B cell (primary cell): ENCODE measurements around the gene TMEM120B. TPM values are rescaled to one million over a fixed set of nuclear protein-coding genes. Genes with fewer than 3 reads are reported as not detected.

Experiments
- ATAC-seq: fragments of 200-7000 bp; cut with Tn5 transposase; one replicate; pipeline ENCODE4 v1.10.0; 2021; ENCODE audit warnings: low read depth, mild to moderate bottlenecking, moderate number of reproducible peaks, moderate library complexity
- CTCF ChIA-PET: fragments of 350-600 bp; sonication (Branson Sonifier 250); formaldehyde crosslinking; loops from one replicate; lab custom pipeline; 2021; ENCODE audit warnings: antibody characterized with exemption, inconsistent platforms; lab: Charles Lee
- POLR2A ChIA-PET: fragments of 350-600 bp; sonication (Branson Sonifier 250); formaldehyde crosslinking; loops from one replicate; lab custom pipeline; 2021; ENCODE audit warnings: antibody characterized with exemption; lab: Charles Lee
- DNase-seq: peaks from one replicate; pipeline ENCODE4 v3.0.0; 2013
- H2AFZ ChIP-seq: 2 replicates; pipeline ENCODE4 v1.6.1; 2012; ENCODE audit warnings: mild to moderate bottlenecking, low read depth, low read length; ENCODE audit not compliant: insufficient read depth, poor library complexity, severe bottlenecking
- H3K27ac ChIP-seq, 2 donors: 1 replicate in 1 of 2; 2 replicates in 1 of 2; pipeline ENCODE4 v1.5.1; 2012 to 2013; ENCODE audit warnings: low read length in 2 of 2, mild to moderate bottlenecking in 2 of 2, moderate library complexity in 1 of 2
- H3K27me3 ChIP-seq, 4 experiments: fragments of 200-600 bp in 1 of 4; sonication (generic) in 1 of 4; replicated peaks in 1 of 4; 1 replicate in 2 of 4; 2 replicates in 2 of 4; pipeline versions ENCODE4 v1.6.1 to v1.7.0; 2013 to 2016; ENCODE audit warnings: low read length in 3 of 4, mild to moderate bottlenecking in 2 of 4, mixed read lengths in 1 of 4, moderate library complexity in 1 of 4; ENCODE audit not compliant: insufficient read depth in 4 of 4, control insufficient read depth in 3 of 4; ENCODE audit errors: control extremely low read depth in 1 of 4
- H3K36me3 ChIP-seq, 2 experiments: replicated peaks in 1 of 2; 1 replicate in 1 of 2; 2 replicates in 1 of 2; pipeline versions ENCODE4 v1.6.1 to v1.7.1; 2013; ENCODE audit warnings: low read length in 1 of 2; ENCODE audit not compliant: insufficient read depth in 2 of 2, control insufficient read depth in 1 of 2; ENCODE audit errors: control extremely low read depth in 1 of 2, extremely low read depth in 1 of 2
- H3K4me1 ChIP-seq, 2 donors: fragments of 200-600 bp in 1 of 2; sonication (generic) in 1 of 2; 1 replicate in 1 of 2; 2 replicates in 1 of 2; pipeline versions ENCODE4 v1.5.1 to v1.6.1; 2013 to 2017; ENCODE audit warnings: low read length in 2 of 2; ENCODE audit not compliant: control insufficient read depth in 2 of 2, insufficient read depth in 2 of 2
- H3K4me2 ChIP-seq: replicated peaks from 2 replicates; pipeline ENCODE3; 2012; ENCODE audit warnings: mild to moderate bottlenecking, low read depth, low read length; ENCODE audit not compliant: poor library complexity, severe bottlenecking
- H3K4me3 ChIP-seq, 5 experiments: fragments of 200-600 bp in 1 of 5; sonication (generic) in 1 of 5; 1 replicate in 3 of 5; 2 replicates in 2 of 5; pipeline versions ENCODE4 v1.5.1 to v1.7.0; 2011 to 2016; ENCODE audit warnings: low read length in 4 of 5, mild to moderate bottlenecking in 4 of 5, low read depth in 2 of 5, control low read depth in 1 of 5, moderate library complexity in 1 of 5; ENCODE audit not compliant: insufficient read depth in 1 of 5; ENCODE audit errors: control extremely low read depth in 1 of 5, extremely low read depth in 1 of 5
- H3K79me2 ChIP-seq: fragments of 200-600 bp; sonication (generic); one replicate; pipeline ENCODE4 v1.6.0; 2016; ENCODE audit warnings: low read length; ENCODE audit not compliant: control insufficient read depth, insufficient read depth
- H3K9ac ChIP-seq: fragments of 200-600 bp; sonication (generic); 2 replicates; pipeline ENCODE4 v1.6.1; 2017; ENCODE audit warnings: mild to moderate bottlenecking, low read length, moderate library complexity
- H3K9me3 ChIP-seq, 3 donors: one replicate each; pipeline versions ENCODE4 v1.6.1 to v1.7.1; 2013; ENCODE audit warnings: low read length in 2 of 3; ENCODE audit not compliant: control insufficient read depth in 2 of 3, insufficient read depth in 1 of 3; ENCODE audit errors: control extremely low read depth in 1 of 3
- H4K20me1 ChIP-seq: 2 replicates; pipeline ENCODE4 v1.6.0; 2012; ENCODE audit warnings: mild to moderate bottlenecking, low read length; ENCODE audit not compliant: insufficient read depth, control insufficient read depth, poor library complexity, severe bottlenecking
- H3K27ac Mint-ChIP-seq: one replicate; pipeline ENCODE4 v1.8.0; 2021; ENCODE audit warnings: mixed read lengths
- H3K27me3 Mint-ChIP-seq: one replicate; pipeline ENCODE4 v1.8.0; 2021; ENCODE audit warnings: mixed read lengths
- H3K4me1 Mint-ChIP-seq: one replicate; pipeline ENCODE4 v1.8.0; 2021; ENCODE audit warnings: mixed read lengths
- H3K4me3 Mint-ChIP-seq: one replicate; pipeline ENCODE4 v1.8.0; 2021; ENCODE audit warnings: mixed read lengths
- H3K9me3 Mint-ChIP-seq: one replicate; pipeline ENCODE4 v1.8.0; 2022; ENCODE audit warnings: mixed read lengths; ENCODE audit not compliant: insufficient read depth
- EZH2 ChIP-seq: IDR thresholded peaks from 2 replicates; pipeline ENCODE4 v1.6.1; 2012; ENCODE audit warnings: borderline replicate concordance, low read depth, mild to moderate bottlenecking, moderate library complexity, low read length; ENCODE audit not compliant: insufficient read depth, poor library complexity, severe bottlenecking
- WGBS: methylation state at CpG from one replicate; pipeline ENCODE4 v1.1.5; 2013; ENCODE audit warnings: missing lambda C conversion rate; ENCODE audit not compliant: insufficient coverage; 5-methylcytosine and 5-hydroxymethylcytosine counted together
- intact Hi-C: fragments of 100-400 bp; cut with micrococcal nuclease; formaldehyde crosslinking; loops from one replicate; pipeline ENCODE4 v1.10.0; 2022
- polyA plus RNA-seq: library from polyadenylated mRNA; depleted of rRNA; stranded (reverse); fragments of >200 nt; gene quantifications from 2 replicates; pipeline ENCODE4 v1.2.3, GENCODE V29; 2012
- total RNA-seq, 2 donors: library from RNA; stranded (reverse); fragments of 120-200 nt in 1 of 2; gene quantifications; 1 replicate in 1 of 2; 2 replicates in 1 of 2; pipeline versions ENCODE4 v1.2.3 to v1.2.4, GENCODE V29; 2013 to 2022
- TF ChIP-seq, protein P1 (sequence below): fragments of 200-600 bp; IDR thresholded peaks from one replicate; pipeline ENCODE4 v1.8.0; 2022; ENCODE audit warnings: antibody characterized with exemption, mild to moderate bottlenecking

TMEM120B gene
- total and polyA plus RNA-seq, 2 donors (not counting 1 experiment from before 2014, with no cell fraction given): 9.2 to 9.7 TPM

DNA sequence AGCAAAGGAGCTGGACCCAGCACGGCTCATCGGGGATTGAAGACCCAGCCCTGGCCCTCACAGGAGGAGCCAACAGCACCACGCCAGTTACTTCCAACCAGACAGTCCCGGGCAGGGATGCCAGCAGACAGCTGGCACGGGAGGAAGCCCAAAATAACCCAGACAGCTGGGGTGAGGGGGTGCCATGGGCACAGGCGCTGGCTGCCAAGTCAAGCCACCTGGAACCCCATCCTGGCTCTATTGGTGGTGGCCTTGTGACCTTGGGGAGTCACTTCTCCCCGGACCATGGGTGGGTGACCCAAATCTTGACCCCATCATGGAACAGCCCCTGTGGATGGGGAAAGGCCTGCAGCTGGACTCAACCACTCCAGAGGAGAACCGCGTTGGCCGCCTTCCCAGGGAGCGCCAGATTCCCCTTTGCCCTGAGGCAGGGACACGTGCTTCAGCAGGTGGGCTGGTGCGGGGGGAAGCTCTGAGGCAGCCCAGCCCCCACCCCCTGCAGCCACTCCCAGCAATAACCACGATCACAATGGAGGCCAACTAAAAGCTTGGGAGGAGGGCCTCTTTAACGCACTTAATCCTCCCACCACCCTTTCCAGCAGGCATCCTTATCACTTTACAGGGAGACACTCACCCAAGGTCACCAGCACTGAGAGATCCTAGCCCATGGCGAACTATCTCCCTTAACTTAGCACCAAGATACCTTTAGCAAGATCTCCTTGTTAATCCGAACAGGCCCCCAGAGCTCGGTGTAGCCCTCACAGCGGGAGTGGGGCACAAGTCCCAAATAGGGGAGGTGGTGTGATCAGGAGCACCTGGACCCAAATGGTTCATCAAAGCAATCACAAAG is 85.6 kb downstream of the TMEM120B start:
- Histone ChIP-seq H3K36me3 (peaks cover 3 to 24% of the 10 kb centered on the region in 2 experiments), H3K4me3 (no peak overlapping the region), H4K20me1 (peaks cover 34% of the 10 kb centered on the region), H2AFZ (no peak overlapping the region), H3K9me3 (no peaks in the 10 kb centered on the region), H3K9ac (no peak overlapping the region), H3K79me2 (peaks cover 51% of the 10 kb centered on the region), H3K4me2 (peak overlapping the region; percentile 94), H3K27ac (peak overlapping the region in 1 of 2 donors; percentile 11), H3K27me3 (no peaks in the 10 kb centered on the region), H3K4me1 (peaks cover 19 to 47% of the 10 kb centered on the region in 2 donors)
- intact Hi-C loops: loop anchor here (10.0 kb wide), 1 partner anchor 227 kb away; the partner anchor contains the start of gene BCL7A
- DNase-seq: no peak
- TF ChIP-seq, protein P1, sequence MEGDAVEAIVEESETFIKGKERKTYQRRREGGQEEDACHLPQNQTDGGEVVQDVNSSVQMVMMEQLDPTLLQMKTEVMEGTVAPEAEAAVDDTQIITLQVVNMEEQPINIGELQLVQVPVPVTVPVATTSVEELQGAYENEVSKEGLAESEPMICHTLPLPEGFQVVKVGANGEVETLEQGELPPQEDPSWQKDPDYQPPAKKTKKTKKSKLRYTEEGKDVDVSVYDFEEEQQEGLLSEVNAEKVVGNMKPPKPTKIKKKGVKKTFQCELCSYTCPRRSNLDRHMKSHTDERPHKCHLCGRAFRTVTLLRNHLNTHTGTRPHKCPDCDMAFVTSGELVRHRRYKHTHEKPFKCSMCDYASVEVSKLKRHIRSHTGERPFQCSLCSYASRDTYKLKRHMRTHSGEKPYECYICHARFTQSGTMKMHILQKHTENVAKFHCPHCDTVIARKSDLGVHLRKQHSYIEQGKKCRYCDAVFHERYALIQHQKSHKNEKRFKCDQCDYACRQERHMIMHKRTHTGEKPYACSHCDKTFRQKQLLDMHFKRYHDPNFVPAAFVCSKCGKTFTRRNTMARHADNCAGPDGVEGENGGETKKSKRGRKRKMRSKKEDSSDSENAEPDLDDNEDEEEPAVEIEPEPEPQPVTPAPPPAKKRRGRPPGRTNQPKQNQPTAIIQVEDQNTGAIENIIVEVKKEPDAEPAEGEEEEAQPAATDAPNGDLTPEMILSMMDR: no peak
- TF ChIP-seq EZH2: no peak
- H3K27ac Mint-ChIP-seq: peak overlapping the region; percentile 93
- WGBS: 64% methylated on average over 12 of the region's 19 CpGs
- CTCF ChIA-PET: interaction anchor here (0.5 to 33.5 kb wide), 7 partner anchors 5 to 120 kb away, joined by 3 to 1947 read pairs (median 6); partner anchors contain the start of genes CFAP251, PSMD9, RHOF and SETD1B
- no peaks in the 10 kb centered on the region for H3K27me3 Mint-ChIP-seq
- ATAC-seq: no peak
- peak overlapping the region; percentile 88 for H3K4me3 Mint-ChIP-seq
- POLR2A ChIA-PET: interaction anchor here (0.6 to 2.5 kb wide), 4 partner anchors 9 to 216 kb away, joined by 3 to 19 read pairs (median 8); no protein-coding TSS in a partner anchor
- H3K4me1 Mint-ChIP-seq: peaks cover 46% of the 10 kb centered on the region
- H3K9me3 Mint-ChIP-seq: no peaks in the 10 kb centered on the region
